Measurements from ENCODE around the gene LYPD4.

Gene LYPD4

GRCh38 chr19:41887711-41888382 is 43.4 kb upstream of the LYPD4 start:
- TF ChIP-seq, protein P1, sequence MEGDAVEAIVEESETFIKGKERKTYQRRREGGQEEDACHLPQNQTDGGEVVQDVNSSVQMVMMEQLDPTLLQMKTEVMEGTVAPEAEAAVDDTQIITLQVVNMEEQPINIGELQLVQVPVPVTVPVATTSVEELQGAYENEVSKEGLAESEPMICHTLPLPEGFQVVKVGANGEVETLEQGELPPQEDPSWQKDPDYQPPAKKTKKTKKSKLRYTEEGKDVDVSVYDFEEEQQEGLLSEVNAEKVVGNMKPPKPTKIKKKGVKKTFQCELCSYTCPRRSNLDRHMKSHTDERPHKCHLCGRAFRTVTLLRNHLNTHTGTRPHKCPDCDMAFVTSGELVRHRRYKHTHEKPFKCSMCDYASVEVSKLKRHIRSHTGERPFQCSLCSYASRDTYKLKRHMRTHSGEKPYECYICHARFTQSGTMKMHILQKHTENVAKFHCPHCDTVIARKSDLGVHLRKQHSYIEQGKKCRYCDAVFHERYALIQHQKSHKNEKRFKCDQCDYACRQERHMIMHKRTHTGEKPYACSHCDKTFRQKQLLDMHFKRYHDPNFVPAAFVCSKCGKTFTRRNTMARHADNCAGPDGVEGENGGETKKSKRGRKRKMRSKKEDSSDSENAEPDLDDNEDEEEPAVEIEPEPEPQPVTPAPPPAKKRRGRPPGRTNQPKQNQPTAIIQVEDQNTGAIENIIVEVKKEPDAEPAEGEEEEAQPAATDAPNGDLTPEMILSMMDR (IDR thresholded peaks at IDR 0.05; ENCODE audit: insufficient read depth, low read depth, low read length, missing control alignments), result peak; percentile 35
- peak; percentile 82 for DNase-seq (ENCODE audit: low read depth)
- H3K4me3 ChIP-seq (ENCODE audit: low read depth, low read length), result peak overlapping the region; percentile 62

DNA sequence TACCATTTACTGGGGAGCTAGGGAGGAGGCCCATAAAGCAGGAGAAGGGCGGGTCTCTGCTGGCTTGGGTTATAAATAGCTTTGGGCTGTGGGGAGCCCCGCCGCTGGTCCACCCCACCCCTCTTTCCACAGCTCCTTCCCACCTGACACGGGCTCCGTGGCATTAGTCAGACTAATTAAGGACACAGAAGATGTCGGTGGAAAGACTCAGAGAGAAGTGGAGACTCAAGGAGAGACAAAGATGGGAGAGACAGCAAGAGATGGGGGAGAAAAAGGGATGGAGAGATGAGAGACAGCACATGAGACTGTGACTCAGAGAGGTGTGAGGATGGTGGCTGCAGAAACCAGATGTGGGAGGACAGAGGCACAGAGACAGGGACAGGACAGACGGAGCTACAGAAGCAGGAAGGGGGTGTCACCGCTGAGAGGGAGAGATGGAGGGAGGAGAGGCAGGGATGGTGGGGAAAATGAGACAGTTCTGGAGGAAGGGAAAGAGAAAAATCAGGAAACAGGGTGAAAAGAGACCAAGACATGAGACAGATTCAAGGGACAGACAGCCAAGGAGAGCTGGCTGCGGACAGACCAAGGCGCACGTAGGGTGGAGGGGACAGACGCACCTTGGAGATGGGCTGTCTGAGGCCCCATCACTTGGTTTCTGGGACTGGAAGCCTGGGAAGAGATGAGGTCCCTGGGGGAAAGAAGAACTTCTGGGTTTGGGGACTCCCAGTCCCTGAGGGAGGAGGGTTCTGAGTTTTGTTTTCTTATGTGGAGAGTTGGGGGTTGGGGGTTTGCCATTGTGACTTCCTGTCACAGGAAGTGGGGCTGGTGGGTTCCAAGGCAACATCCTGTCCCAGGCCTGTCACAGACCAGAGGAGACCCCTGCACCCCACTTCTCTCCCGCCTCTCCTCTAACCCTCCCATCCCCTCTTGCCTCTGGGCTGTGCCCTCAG is 42.6 kb upstream of the LYPD4 start:
- peak; percentile 85 for DNase-seq (ENCODE audit: low read depth)
- peak overlapping the region; percentile 62 for H3K4me3 ChIP-seq (ENCODE audit: low read depth, low read length)
- TF ChIP-seq, protein P1 (IDR thresholded peaks at IDR 0.05; ENCODE audit: insufficient read depth, low read depth, low read length, missing control alignments), result no peak

GRCh38 chr19:41883821-41884733 is 39.6 kb upstream of the LYPD4 start:
- TF ChIP-seq, protein P1 (IDR thresholded peaks at IDR 0.05; ENCODE audit: insufficient read depth, low read depth, low read length, missing control alignments), result no peak
- peak overlapping the region; percentile 96 for H3K4me3 ChIP-seq (ENCODE audit: low read depth, low read length)
- DNase-seq (ENCODE audit: low read depth), result peak; percentile 99

DNA sequence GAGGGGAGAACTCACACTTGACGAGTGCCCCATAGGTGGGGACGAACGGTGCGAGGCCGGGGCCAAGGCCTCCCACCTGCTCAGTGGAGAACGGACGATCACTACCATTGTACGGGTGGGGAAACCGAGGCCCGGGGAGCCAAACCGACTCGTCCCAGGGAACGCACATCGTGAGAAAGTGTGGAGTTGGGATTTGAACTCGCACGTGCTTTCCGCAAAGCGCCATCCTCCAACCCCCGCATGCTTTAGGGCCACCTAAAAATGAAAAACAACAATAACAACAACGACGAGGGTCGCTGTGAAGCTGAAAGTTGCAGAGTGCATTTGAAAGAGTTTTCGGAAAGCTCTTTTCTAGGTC is 39.0 kb upstream of the LYPD4 start:
- DNase-seq (ENCODE audit: low read depth), result no peak
- peak overlapping the region; percentile 96 for H3K4me3 ChIP-seq (ENCODE audit: low read depth, low read length)
- TF ChIP-seq, protein P1 (IDR thresholded peaks at IDR 0.05; ENCODE audit: insufficient read depth, low read depth, low read length, missing control alignments), result no peak

- H3K4me3 ChIP-seq (ENCODE audit: low read depth, low read length), result peak within 1 kb of the TSS; percentile 96
- TF ChIP-seq, protein P1 (IDR thresholded peaks at IDR 0.05; ENCODE audit: insufficient read depth, low read depth, low read length, missing control alignments), result no peak
- peak; percentile 77 for DNase-seq (ENCODE audit: low read depth)
Measured at GRCh38 chr19:41882568-41883462, 38.3 kb upstream of the LYPD4 start, which contains the start of gene ARHGEF1. ARHGEF1 (plus strand) TSS chr19:41883184; CDS start chr19:41888083, 4,899 bp downstream.

All from GM12865 (cell line).